GM10266 (cell line): ENCODE measurements around the gene LSS.
A peak's percentile ranks its signal among the peaks of the same experiment; 100 is the strongest.
"Not testable (repeated sequence)": the region's sequence is repeated elsewhere in the genome, so short reads cannot be mapped to it uniquely, and the experiment has no call there.

Experiments
- DNase-seq: peaks from one replicate; pipeline ENCODE4 v3.0.0; 2012; ENCODE audit errors: extremely low spot score
- TF ChIP-seq, protein P1 (sequence below): IDR thresholded peaks from 2 replicates; pipeline ENCODE4 v1.5.1; 2012; ENCODE audit warnings: mild to moderate bottlenecking, low read depth; ENCODE audit not compliant: control insufficient read depth, insufficient read depth; ENCODE audit errors: missing control alignments

The LSS gene

DNA sequence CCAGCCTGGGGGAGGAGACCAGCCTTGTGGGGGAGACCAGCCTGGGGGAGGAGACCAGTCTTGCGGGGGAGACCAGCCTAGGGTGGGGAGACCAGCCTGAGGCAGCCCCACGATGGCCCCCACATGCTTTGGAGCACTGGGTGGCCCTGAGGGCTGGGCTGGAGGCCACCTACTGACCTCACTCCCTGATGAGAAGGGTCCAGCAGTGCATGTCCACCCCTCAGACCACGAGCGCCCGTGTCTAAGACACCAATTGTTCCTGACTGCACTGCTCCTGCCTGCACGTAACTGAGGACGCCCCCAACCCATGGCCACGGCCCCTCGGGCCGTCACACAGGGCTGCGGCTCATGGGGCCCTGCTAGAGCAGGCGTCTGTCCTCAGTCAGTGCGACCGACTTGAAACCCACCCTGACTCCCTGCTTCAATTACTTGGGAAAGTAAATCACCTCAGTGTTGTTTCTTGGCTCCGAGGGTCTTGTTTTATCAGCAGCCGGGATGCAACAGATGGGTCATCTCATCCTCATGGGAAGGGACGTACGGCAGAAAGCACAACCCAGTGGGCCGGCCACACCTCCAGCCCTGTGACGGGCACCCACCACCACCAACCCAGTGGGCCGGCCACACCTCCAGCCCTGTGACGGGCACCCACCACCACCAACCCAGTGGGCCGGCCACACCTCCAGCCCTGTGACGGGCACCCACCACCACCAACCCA, 44.5 kb downstream of the LSS start, which contains the start of gene SPATC1L:
Gene SPATC1L, minus strand, starts transcription at position 550 of the 715 bp plus-strand sequence. CDS start 1,643 bp downstream, outside the sequence.
- DNase-seq, result peak; percentile 88

GRCh38 chr21:46183337-46183909, 45.2 kb downstream of the LSS start:
- DNase-seq, result not testable (repeated sequence)

More for the DNA sequence above, 44.5 kb downstream of the LSS start, which contains the start of gene SPATC1L:
- TF ChIP-seq, protein P1, sequence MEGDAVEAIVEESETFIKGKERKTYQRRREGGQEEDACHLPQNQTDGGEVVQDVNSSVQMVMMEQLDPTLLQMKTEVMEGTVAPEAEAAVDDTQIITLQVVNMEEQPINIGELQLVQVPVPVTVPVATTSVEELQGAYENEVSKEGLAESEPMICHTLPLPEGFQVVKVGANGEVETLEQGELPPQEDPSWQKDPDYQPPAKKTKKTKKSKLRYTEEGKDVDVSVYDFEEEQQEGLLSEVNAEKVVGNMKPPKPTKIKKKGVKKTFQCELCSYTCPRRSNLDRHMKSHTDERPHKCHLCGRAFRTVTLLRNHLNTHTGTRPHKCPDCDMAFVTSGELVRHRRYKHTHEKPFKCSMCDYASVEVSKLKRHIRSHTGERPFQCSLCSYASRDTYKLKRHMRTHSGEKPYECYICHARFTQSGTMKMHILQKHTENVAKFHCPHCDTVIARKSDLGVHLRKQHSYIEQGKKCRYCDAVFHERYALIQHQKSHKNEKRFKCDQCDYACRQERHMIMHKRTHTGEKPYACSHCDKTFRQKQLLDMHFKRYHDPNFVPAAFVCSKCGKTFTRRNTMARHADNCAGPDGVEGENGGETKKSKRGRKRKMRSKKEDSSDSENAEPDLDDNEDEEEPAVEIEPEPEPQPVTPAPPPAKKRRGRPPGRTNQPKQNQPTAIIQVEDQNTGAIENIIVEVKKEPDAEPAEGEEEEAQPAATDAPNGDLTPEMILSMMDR, result no peak

DNA sequence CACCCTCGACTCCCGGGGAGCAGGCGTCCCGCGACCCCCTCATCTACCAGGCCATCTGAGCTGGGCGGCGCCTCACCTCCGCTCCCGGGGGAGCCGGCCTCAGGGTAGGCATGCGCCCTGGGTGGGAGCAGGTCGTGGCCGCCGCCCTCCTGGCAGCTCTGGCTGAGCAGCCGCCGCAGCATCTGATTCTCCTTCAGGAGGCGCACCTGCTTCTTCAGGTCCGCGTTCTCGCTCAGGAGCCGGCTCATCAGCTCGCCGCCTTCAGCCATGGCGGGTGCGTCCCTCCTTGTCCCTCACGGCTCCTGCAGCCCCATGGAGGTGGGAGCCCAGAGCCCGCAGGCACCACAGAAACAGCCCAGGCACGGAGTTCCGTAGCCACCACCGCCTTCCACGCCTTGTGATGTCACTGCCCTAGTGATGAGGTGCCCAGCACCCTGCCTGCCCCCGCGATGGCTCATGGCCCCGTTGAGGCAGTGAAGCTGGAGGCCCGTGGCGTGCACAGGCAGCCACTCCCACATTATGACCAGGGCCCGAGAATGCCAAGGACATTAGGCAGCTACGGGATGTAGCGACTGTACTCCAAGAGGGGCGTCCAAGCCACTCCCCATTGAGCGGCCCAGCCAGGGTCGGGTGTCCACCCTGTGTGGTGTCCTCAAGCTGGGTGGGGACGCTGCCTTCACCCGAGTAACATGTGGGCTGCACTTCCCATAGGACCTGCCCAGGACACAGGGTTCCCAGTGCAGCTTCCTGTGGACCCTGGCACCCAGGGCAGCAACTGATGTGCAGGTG, 45.8 kb downstream of the LSS start:
- TF ChIP-seq, protein P1, result no peak
- no peak for DNase-seq

GRCh38 chr21:46181953-46182547, 46.5 kb downstream of the LSS start:
- DNase-seq, result no peak
- TF ChIP-seq, protein P1, result no peak

DNA sequence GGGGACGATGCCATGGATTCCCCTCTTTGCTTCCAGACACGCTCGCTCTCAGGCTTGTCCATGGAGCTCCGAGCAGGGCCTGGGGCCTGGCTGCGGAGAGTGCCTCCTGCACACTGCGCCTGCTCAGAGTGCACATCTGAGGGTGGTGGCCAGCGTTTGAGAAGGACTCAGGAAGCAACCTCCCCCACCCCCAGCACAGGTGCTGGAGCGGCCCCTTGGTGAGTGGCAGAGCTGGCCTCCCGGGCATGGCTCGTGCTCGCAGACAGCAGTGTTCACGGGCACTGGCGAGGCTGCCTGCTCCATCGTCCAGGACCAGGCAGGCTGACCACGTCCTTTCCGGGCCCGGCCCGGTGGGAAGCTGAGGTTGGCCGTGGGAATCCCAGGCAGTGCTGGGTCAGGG, 47.1 kb downstream of the LSS start:
- TF ChIP-seq, protein P1, result no peak
- no peak for DNase-seq

DNA sequence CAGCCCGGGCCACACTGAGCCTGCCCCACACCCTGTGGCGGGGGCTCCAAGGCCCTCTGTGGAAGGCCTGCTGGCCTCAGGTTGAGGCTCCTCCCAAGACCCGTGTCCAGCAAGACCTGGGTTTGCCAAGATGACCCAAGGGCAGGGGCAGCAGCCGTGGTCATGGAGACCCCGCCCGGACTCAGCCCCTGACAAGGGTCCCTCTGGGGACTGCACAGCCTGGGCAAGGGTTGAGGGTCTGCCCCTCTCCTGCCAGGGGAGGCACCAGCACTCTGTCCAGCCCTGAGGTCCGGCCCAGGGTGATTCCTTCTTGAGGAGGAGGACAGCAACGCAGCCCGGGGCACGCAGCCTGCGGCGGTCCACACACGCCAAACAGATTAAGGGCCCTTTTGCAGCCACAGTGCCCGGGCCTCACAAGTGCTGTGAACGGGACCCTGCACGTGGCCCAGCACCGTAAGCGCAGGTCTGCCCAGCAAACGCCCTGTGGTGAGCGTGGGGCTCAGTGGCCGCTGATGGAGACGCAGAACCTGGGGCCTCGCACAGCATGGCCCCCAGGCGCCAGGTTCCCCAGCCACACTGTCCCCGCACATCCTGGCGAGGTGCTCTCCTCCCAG, 47.7 kb downstream of the LSS start:
- DNase-seq, result no peak
- TF ChIP-seq, protein P1, result no peak

- DNase-seq, result no peak
- TF ChIP-seq, protein P1, result no peak
Observed at GRCh38 chr21:46180079-46180722, 48.4 kb downstream of the LSS start.
